Ishikawa (cell line): ENCODE results near the gene C11orf24.

ENCODE experiments used
- CEBPB ChIP-seq: IDR thresholded peaks from 2 replicates; pipeline ENCODE4 v1.6.1; 2012
- EP300 ChIP-seq: IDR thresholded peaks from 2 replicates; pipeline ENCODE4 v1.6.1; 2012; ENCODE audit warnings: borderline replicate concordance
- RAD21 ChIP-seq: IDR thresholded peaks from 2 replicates; pipeline ENCODE4 v1.6.1; 2012; ENCODE audit warnings: low read depth
- TAF1 ChIP-seq: IDR thresholded peaks from 2 replicates; pipeline ENCODE4 v1.6.1; 2012; ENCODE audit warnings: low read depth, mild to moderate bottlenecking
- TCF12 ChIP-seq: IDR thresholded peaks from 2 replicates; pipeline ENCODE4 v1.6.1; 2012; ENCODE audit warnings: low read depth
- TF ChIP-seq, protein P1 (sequence below): IDR thresholded peaks from 2 replicates; pipeline ENCODE4 v1.6.1; 2012; ENCODE audit warnings: low read depth, mild to moderate bottlenecking

DNA sequence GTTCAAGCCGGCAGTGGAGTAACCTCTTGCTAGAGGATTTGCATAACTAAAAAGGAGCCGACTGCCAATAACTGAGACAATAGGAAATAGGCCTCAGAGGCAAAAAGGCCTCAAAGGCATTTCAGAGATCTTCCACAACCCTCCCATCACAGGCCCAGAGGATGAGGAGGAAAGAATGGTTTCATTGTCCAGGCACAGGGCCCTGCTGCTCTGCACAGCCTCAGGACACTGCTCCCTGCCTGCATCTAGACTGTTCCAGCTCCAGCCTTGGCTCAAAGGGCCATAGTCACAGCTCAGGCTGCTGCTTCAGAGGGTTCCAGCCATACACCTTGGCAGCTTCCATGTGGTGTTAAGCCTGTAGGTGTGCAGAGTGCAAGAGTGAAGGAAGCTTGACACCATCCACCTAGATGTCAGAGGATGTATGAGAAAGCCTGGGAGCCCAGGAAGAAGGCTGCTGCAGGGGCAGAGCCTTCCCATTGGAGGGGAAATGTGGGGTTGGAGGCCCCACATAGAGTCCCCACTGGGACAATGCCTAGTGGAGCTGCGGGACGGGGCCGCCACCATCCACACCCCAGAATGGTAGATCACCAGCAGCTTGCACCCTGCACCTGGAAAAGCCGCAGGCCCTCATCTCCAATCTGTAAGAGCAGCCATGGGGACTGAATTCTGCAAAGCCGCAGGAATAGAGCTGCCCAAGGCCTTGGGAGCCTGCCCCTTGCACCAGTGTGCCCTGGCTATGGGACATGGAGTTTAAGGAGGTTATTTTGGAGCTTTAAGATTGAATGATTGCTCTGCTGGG lies 32.4 kb upstream of the C11orf24 start:
- no peak for TF ChIP-seq EP300
- no peak for TF ChIP-seq TAF1
- no peak for TF ChIP-seq RAD21
- TF ChIP-seq CEBPB: no peak
- TF ChIP-seq TCF12: no peak
- TF ChIP-seq, protein P1, sequence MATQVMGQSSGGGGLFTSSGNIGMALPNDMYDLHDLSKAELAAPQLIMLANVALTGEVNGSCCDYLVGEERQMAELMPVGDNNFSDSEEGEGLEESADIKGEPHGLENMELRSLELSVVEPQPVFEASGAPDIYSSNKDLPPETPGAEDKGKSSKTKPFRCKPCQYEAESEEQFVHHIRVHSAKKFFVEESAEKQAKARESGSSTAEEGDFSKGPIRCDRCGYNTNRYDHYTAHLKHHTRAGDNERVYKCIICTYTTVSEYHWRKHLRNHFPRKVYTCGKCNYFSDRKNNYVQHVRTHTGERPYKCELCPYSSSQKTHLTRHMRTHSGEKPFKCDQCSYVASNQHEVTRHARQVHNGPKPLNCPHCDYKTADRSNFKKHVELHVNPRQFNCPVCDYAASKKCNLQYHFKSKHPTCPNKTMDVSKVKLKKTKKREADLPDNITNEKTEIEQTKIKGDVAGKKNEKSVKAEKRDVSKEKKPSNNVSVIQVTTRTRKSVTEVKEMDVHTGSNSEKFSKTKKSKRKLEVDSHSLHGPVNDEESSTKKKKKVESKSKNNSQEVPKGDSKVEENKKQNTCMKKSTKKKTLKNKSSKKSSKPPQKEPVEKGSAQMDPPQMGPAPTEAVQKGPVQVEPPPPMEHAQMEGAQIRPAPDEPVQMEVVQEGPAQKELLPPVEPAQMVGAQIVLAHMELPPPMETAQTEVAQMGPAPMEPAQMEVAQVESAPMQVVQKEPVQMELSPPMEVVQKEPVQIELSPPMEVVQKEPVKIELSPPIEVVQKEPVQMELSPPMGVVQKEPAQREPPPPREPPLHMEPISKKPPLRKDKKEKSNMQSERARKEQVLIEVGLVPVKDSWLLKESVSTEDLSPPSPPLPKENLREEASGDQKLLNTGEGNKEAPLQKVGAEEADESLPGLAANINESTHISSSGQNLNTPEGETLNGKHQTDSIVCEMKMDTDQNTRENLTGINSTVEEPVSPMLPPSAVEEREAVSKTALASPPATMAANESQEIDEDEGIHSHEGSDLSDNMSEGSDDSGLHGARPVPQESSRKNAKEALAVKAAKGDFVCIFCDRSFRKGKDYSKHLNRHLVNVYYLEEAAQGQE: no peak
